ENCODE results near the gene TBC1D10B. TPM values are rescaled to one million over a fixed set of nuclear protein-coding genes. Genes with fewer than 3 reads are reported as not detected.

Gene TBC1D10B
- total and polyA plus RNA-seq, 5 donors: 19.1 to 27.7 (median 24.0) TPM

- DNase-seq (peak; percentile 90 to 96 (median 96)), ATAC-seq (peak; percentile 74 to 79)
- no peak overlapping the region for H3K4me3 ChIP-seq (ENCODE audit: low read length)
- H3K4me1 ChIP-seq (ENCODE audit: control insufficient read depth, insufficient read depth, low read length): peaks cover 4% of the 10 kb centered on the region
- no peaks in the 10 kb centered on the region for H3K27me3 ChIP-seq (ENCODE audit: control insufficient read depth, insufficient read depth)
- intact Hi-C loops (cut with DNase I): loop anchor here in 1 of 4 donors (10.0 kb wide), 1 partner anchor 55 kb away; the partner anchor contains the start of gene CD2BP2
- H3K27ac ChIP-seq (ENCODE audit: low read length): no peak overlapping the region
- H3K9me3 ChIP-seq (ENCODE audit: control insufficient read depth, low read length): no peaks in the 10 kb centered on the region
- 40% methylated on average over 15 of the region's 15 CpGs for WGBS
Observed at GRCh38 chr16:30409125-30410060, 39.1 kb upstream of the TBC1D10B start.

- Histone ChIP-seq H3K4me1 (ENCODE audit: control insufficient read depth, insufficient read depth, low read length) (peaks cover 4% of the 10 kb centered on the region), H3K9me3 (ENCODE audit: control insufficient read depth, low read length) (no peaks in the 10 kb centered on the region), H3K4me3 (ENCODE audit: low read length) (peak overlapping the region; percentile 72), H3K27ac (ENCODE audit: low read length) (peak overlapping the region; percentile 55), H3K27me3 (ENCODE audit: control insufficient read depth, insufficient read depth) (no peaks in the 10 kb centered on the region)
- DNase-seq (no peak), ATAC-seq (peak; percentile 40 to 48)
- intact Hi-C loops (cut with DNase I): loop anchor here in 1 of 4 donors (10.0 kb wide), 1 partner anchor 53 kb away; the partner anchor contains the start of gene CD2BP2
- 12% methylated on average over 17 of the region's 19 CpGs for WGBS
Observed at GRCh38 chr16:30407804-30408534, 37.7 kb upstream of the TBC1D10B start.

- peak within 1 kb of the TSS; percentile 72 for H3K4me3 ChIP-seq (ENCODE audit: low read length)
- no peaks in the 10 kb centered on the region for H3K9me3 ChIP-seq (ENCODE audit: control insufficient read depth, low read length)
- WGBS: under 1% methylated on average over 65 of the region's 65 CpGs
- H3K4me1 ChIP-seq (ENCODE audit: control insufficient read depth, insufficient read depth, low read length): peaks cover 4% of the 10 kb centered on the region
- no peaks in the 10 kb centered on the region for H3K27me3 ChIP-seq (ENCODE audit: control insufficient read depth, insufficient read depth)
- DNase-seq: peak; percentile 95 to 99 (median 98)
- ATAC-seq: peak; percentile 97 to 98
- peak within 1 kb of the TSS; percentile 84 for H3K27ac ChIP-seq (ENCODE audit: low read length)
- intact Hi-C loops (cut with DNase I): loop anchor here in 1 of 4 donors (10.0 kb wide), 1 partner anchor 52 kb away; the partner anchor contains the start of gene CD2BP2
Observed at GRCh38 chr16:30407102-30407803, 37.0 kb upstream of the TBC1D10B start, which contains the start of gene ZNF771. TSS of gene ZNF771 (plus strand) at chr16:30407606. CDS start at chr16:30408054, 448 bp downstream.

DNA sequence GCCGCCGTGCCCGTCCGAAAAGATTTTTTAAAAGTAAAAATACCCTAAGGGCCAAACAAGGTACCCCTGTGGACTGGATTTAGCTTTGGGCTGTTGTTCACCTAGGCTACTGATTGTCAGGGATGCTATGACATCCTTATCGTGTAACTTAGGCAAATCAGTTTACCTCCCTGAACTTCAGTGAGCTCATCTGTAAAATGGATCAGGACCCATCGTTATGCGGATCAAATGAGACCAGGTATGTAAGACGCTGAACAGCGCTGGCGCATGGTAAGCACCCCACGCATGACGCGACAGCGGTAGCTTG, 36.5 kb upstream of the TBC1D10B start:
- Histone ChIP-seq H3K4me3 (ENCODE audit: low read length) (peak overlapping the region; percentile 72), H3K4me1 (ENCODE audit: control insufficient read depth, insufficient read depth, low read length) (peaks cover 4% of the 10 kb centered on the region), H3K27ac (ENCODE audit: low read length) (peak overlapping the region; percentile 22), H3K9me3 (ENCODE audit: control insufficient read depth, low read length) (no peaks in the 10 kb centered on the region), H3K27me3 (ENCODE audit: control insufficient read depth, insufficient read depth) (no peaks in the 10 kb centered on the region)
- 16% methylated on average over 14 of the region's 14 CpGs for WGBS
- ATAC-seq: no peak
- intact Hi-C loops (cut with DNase I): loop anchor here in 1 of 4 donors (10.0 kb wide), 1 partner anchor 52 kb away; the partner anchor contains the start of gene CD2BP2
- DNase-seq: no peak

DNA sequence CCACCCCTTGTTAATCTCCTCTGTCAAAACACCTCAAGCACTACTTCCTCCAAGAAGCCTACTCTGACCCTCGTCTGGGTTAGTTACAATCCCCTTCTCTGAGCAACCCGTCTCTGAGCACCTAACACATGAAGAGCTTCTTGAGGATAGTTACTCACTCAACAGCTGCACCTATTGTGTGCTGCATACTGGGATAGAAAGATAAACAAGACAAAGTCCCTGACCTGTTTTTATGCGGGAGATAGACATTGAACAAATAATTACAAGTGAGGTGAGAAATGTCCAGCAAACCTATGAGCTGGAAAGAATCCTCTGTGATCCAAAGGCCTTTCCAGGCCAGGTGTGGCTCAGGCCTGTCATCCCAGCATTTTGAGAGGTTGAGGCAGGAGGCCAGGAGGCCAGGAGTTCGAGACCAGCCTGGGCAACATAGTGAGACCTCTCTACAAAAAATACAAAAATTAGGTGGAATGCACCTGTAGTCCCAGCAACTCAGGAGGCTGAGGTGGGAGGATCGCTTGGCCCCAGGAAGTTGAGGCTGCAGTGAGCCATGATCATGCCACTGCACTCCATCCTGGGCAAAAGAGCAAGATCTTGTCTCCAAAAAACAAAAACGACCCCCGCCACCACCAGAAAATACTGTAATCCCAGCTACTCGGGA, 31.6 kb upstream of the TBC1D10B start:
- no peaks in the 10 kb centered on the region for H3K27me3 ChIP-seq (ENCODE audit: control insufficient read depth, insufficient read depth)
- WGBS: 85% methylated on average over 8 of the region's 8 CpGs
- H3K9me3 ChIP-seq (ENCODE audit: control insufficient read depth, low read length): no peaks in the 10 kb centered on the region
- peak in 1 of 3 donors; percentile 8 for DNase-seq
- H3K27ac ChIP-seq (ENCODE audit: low read length): no peak overlapping the region
- intact Hi-C loops (cut with DNase I): loop anchor here in 1 of 4 donors (10.0 kb wide), 1 partner anchor 47 kb away; the partner anchor contains the start of gene CD2BP2
- H3K4me3 ChIP-seq (ENCODE audit: low read length): no peak overlapping the region
- H3K4me1 ChIP-seq (ENCODE audit: control insufficient read depth, insufficient read depth, low read length): no peaks in the 10 kb centered on the region
- no peak for ATAC-seq

DNA sequence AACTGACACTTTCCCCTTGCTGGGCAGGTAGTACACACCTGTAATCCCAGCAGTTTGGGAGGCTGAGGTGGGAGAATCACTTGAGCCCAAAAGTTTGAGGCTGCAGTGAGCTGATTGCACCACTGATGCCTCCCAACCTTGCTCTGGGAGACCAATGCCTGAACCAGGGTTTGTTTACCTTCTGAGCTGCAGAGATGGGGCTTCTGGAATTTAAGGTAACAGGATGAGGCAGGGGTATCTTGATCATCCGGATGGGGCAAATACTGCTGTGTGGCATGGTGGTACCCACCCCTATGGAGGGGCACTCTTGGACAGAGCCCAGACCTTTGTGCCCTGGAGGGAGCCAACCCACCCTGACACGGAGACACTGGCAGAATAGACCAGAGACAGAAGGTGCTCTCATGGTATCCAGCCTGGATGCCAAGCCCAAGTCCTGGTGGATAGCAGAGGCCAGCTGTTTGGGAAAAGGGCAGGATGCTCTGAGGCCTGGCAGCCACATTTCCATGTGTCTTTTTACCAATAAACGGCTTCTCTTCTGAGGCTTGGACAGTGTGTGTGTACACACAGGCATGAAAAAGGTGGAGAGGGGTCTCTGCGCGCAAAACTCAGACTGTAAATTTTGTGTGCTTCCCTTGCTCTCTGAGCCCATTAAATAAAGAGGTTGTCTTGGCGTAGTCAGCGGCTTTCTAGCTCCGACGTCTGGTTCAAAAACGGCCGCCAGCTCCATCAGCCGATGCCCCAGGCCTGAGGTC, 29.3 kb upstream of the TBC1D10B start:
- ATAC-seq (no peak), DNase-seq (peak in 1 of 3 donors; percentile 20)
- intact Hi-C loops (cut with DNase I): loop anchor here in 1 of 4 donors (10.0 kb wide), 2 partner anchors 45 to 305 kb away; partner anchors contain the start of genes CD2BP2, TBX6 and YPEL3
- Histone ChIP-seq H3K4me1 (ENCODE audit: control insufficient read depth, insufficient read depth, low read length) (no peaks in the 10 kb centered on the region), H3K4me3 (ENCODE audit: low read length) (peak overlapping the region; percentile 77), H3K27ac (ENCODE audit: low read length) (peak overlapping the region; percentile 38), H3K9me3 (ENCODE audit: control insufficient read depth, low read length) (no peaks in the 10 kb centered on the region), H3K27me3 (ENCODE audit: control insufficient read depth, insufficient read depth) (no peaks in the 10 kb centered on the region)
- 9% methylated on average over 12 of the region's 12 CpGs for WGBS

DNA sequence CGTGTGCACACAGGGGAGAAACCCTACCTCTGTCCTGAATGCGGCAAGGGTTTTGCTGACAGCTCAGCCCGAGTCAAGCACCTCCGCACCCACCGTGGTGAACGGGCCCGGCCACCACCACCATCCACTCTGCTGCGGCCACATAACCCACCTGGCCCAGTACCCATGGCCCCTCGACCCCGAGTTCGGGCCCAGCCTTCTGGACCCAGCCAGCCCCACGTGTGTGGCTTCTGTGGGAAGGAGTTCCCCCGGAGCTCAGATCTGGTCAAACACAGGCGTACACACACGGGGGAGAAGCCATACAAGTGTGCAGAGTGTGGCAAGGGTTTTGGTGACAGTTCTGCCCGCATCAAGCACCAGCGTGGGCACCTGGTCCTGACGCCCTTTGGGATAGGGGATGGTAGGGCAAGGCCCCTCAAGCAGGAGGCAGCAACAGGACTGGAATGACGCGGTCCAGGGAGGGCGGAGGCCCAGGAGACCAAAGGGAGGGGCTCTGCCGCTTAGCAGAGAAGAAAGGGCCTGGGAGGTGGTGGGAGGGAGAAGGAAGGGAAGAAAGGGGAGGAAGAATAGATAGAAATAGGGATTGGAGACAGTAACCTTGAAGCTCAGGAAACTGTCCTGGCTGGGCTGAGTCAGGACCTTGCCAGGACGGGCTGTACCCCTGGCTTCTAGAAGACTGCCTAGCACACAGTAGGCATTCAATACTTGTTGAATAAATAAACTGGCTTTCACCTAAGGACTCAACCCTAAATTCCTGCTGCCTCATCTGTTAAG, 28.6 kb upstream of the TBC1D10B start:
- ATAC-seq (no peak), DNase-seq (peak in 1 of 3 donors; percentile 53)
- WGBS: 79% methylated on average over 23 of the region's 23 CpGs
- Histone ChIP-seq H3K27ac (ENCODE audit: low read length) (no peak overlapping the region), H3K27me3 (ENCODE audit: control insufficient read depth, insufficient read depth) (no peaks in the 10 kb centered on the region), H3K4me1 (ENCODE audit: control insufficient read depth, insufficient read depth, low read length) (no peaks in the 10 kb centered on the region), H3K9me3 (ENCODE audit: control insufficient read depth, low read length) (no peaks in the 10 kb centered on the region), H3K4me3 (ENCODE audit: low read length) (no peak overlapping the region)
- intact Hi-C loops (cut with DNase I): loop anchor here in 1 of 4 donors (10.0 kb wide), 1 partner anchor 304 kb away; the partner anchor contains the start of genes TBX6 and YPEL3

GRCh38 chr16:30397776-30398660, 27.7 kb upstream of the TBC1D10B start:
- no peak for ATAC-seq
- Histone ChIP-seq H3K27me3 (ENCODE audit: control insufficient read depth, insufficient read depth) (no peaks in the 10 kb centered on the region), H3K4me3 (ENCODE audit: low read length) (no peak overlapping the region), H3K4me1 (ENCODE audit: control insufficient read depth, insufficient read depth, low read length) (no peaks in the 10 kb centered on the region), H3K9me3 (ENCODE audit: control insufficient read depth, low read length) (no peaks in the 10 kb centered on the region), H3K27ac (ENCODE audit: low read length) (no peak overlapping the region)
- peak in 2 of 3 donors; percentile 20 to 60 for DNase-seq
- 93% methylated on average over 42 of the region's 42 CpGs for WGBS
- intact Hi-C loops (cut with DNase I): loop anchor here in 1 of 4 donors (10.0 kb wide), 1 partner anchor 303 kb away; the partner anchor contains the start of genes TBX6 and YPEL3
